A549 (cell line): ENCODE measurements around the gene FKBP8. TPM values are rescaled to one million over a fixed set of nuclear protein-coding genes. Genes with fewer than 3 reads are reported as not detected.

ENCODE experiments used
- ATAC-seq, 2 experiments: fragments of 200-7000 bp in 1 of 2; fragments of >200 bp in 1 of 2; cut with Nextera tagmentation in 1 of 2; cut with Tn5 transposase in 1 of 2; 3 replicates each; pipeline versions ENCODE4 v1.8.0 to v1.9.1; 2018 to 2020; ENCODE audit warnings: mild to moderate bottlenecking in 1 of 2, moderate library complexity in 1 of 2
- CTCF ChIA-PET: fragments of 300-600 bp; sonication (Branson Sonifier 250); formaldehyde crosslinking; extraction: SDS; loops from one replicate; lab custom pipeline; 2021; ENCODE audit warnings: antibody characterized with exemption, inconsistent platforms; lab: Yijun Ruan, JAX
- POLR2A ChIA-PET: fragments of 350-600 bp; formaldehyde crosslinking; extraction: SDS; loops from one replicate; lab custom pipeline; 2021; ENCODE audit warnings: antibody characterized with exemption, inconsistent platforms; lab: Yijun Ruan, JAX
- DNase-seq, 2 experiments: peaks; one replicate each; pipeline versions ENCODE4 v3.0.0 to v3.0.0-alpha.2; 2011 to 2016; ENCODE audit warnings: low read depth in 1 of 2, low spot score in 1 of 2
- FAIRE-seq: peaks from 2 replicates; lab custom pipeline; 2011; peaks lifted over from hg19 to GRCh38; lab: Jason Lieb, UNC
- H3K27ac ChIP-seq, 2 experiments: fragments of >200 bp; sonication (Bioruptor Twin); formaldehyde crosslinking; 3 replicates each; pipeline ENCODE4 v1.5.1; 2016 to 2017
- H3K4me1 ChIP-seq: fragments of >200 bp; sonication (Bioruptor Twin); formaldehyde crosslinking; 3 replicates; pipeline ENCODE4 v1.6.1; 2016
- H3K4me2 ChIP-seq: fragments of >200 bp; sonication (Bioruptor Twin); formaldehyde crosslinking; 3 replicates; pipeline ENCODE4 v1.6.1; 2016
- H3K4me3 ChIP-seq: fragments of >200 bp; sonication (Bioruptor Twin); formaldehyde crosslinking; 3 replicates; pipeline ENCODE4 v1.5.1; 2016
- H3K9me3 ChIP-seq: fragments of >200 bp; sonication (Bioruptor Twin); formaldehyde crosslinking; 3 replicates; pipeline ENCODE4 v1.6.1; 2016
- EHMT2 ChIP-seq: fragments of 200-600 bp; sonication (generic); IDR thresholded peaks from 2 replicates; pipeline ENCODE4 v1.6.1; 2016; ENCODE audit warnings: antibody characterized with exemption, low read depth, mild to moderate bottlenecking, moderate library complexity
- ELK1 ChIP-seq: fragments of 150-350 bp; IDR thresholded peaks from 2 replicates; pipeline ENCODE4 v1.6.1; 2014; ENCODE audit warnings: low read depth, mild to moderate bottlenecking, low read length
- ESRRA ChIP-seq: fragments of 150-350 bp; IDR thresholded peaks from 2 replicates; pipeline ENCODE4 v1.6.1; 2014; ENCODE audit warnings: mild to moderate bottlenecking, low read length, borderline replicate concordance
- FOSB ChIP-seq: fragments of 250-450 bp; sonication (Bioruptor Pico); IDR thresholded peaks from 2 replicates; pipeline ENCODE4 v1.5.0; 2020; ENCODE audit warnings: mild to moderate bottlenecking, moderate library complexity
- HEYL ChIP-seq: fragments of 250-450 bp; sonication (Bioruptor Pico); IDR thresholded peaks from 2 replicates; pipeline ENCODE4 v1.8.0; 2021; ENCODE audit warnings: mild to moderate bottlenecking, moderate library complexity
- HOXA7 ChIP-seq: fragments of 250-450 bp; sonication (Bioruptor Pico); IDR thresholded peaks from 2 replicates; pipeline ENCODE4 v1.5.0; 2020; ENCODE audit warnings: mild to moderate bottlenecking, moderate library complexity
- MAX ChIP-seq: IDR thresholded peaks from 2 replicates; pipeline ENCODE4 v1.6.1; 2012
- MAZ ChIP-seq: fragments of 150-350 bp; IDR thresholded peaks from 2 replicates; pipeline ENCODE4 v1.6.1; 2014; ENCODE audit warnings: antibody characterized with exemption, low read depth, low read length, borderline replicate concordance
- PHF8 ChIP-seq: fragments of 200-600 bp; sonication (generic); IDR thresholded peaks from 2 replicates; pipeline ENCODE4 v1.6.1; 2016; ENCODE audit warnings: low read depth, mild to moderate bottlenecking, antibody characterized with exemption, moderate library complexity, borderline replicate concordance
- RAD21 ChIP-seq, 2 experiments: fragments of >200 bp in 1 of 2; sonication (Bioruptor Twin) in 1 of 2; formaldehyde crosslinking in 1 of 2; IDR thresholded peaks in 1 of 2; conservative IDR thresholded peaks in 1 of 2; 2 replicates in 1 of 2; 3 replicates in 1 of 2; pipeline ENCODE4 v1.6.1; 2012 to 2018; ENCODE audit warnings: inconsistent platforms in 1 of 2
- RARB ChIP-seq: fragments of 250-450 bp; sonication (Bioruptor Pico); IDR thresholded peaks from 2 replicates; pipeline ENCODE4 v1.8.0; 2021; ENCODE audit warnings: mild to moderate bottlenecking, moderate library complexity
- REST ChIP-seq: fragments of 200-600 bp; sonication (generic); IDR thresholded peaks from 2 replicates; pipeline ENCODE4 v1.6.1; 2016; ENCODE audit warnings: antibody characterized with exemption, mild to moderate bottlenecking, moderate library complexity
- RFX5 ChIP-seq: fragments of 450-650 bp; IDR thresholded peaks from 2 replicates; pipeline ENCODE4 v1.7.1; 2014; ENCODE audit warnings: antibody characterized with exemption, mild to moderate bottlenecking, moderate library complexity
- TFCP2L1 ChIP-seq: fragments of 250-450 bp; sonication (Bioruptor Pico); IDR thresholded peaks from 2 replicates; pipeline ENCODE4 v1.5.0; 2021; ENCODE audit warnings: mild to moderate bottlenecking
- ZFP36 ChIP-seq: fragments of 450-650 bp; IDR thresholded peaks from 2 replicates; pipeline ENCODE4 v1.6.1; 2014; ENCODE audit warnings: borderline replicate concordance; ENCODE audit not compliant: partially characterized antibody
- ZSCAN20 ChIP-seq: fragments of 250-450 bp; sonication (Bioruptor Pico); IDR thresholded peaks from 2 replicates; pipeline ENCODE4 v1.8.0; 2022; ENCODE audit warnings: mild to moderate bottlenecking, moderate library complexity
- WGBS: methylation state at CpG from one replicate; pipeline ENCODE4 v1.1.6; 2017; ENCODE audit errors: missing lambda C conversion rate; 5-methylcytosine and 5-hydroxymethylcytosine counted together
- polyA plus RNA-seq, 4 experiments: library from polyadenylated mRNA; depleted of rRNA in 3 of 4; stranded (reverse); fragments of >200 nt; fragmentation: RNase III in 1 of 4; extraction: RNeasy Plus Mini Kit Qiagen cat#74134 plus additional on column Dnase treatment in 1 of 4; gene quantifications; 2 replicates in 3 of 4; 3 replicates in 1 of 4; pipeline ENCODE4 v1.2.3, GENCODE V29; 2011 to 2017

Gene FKBP8
- polyA plus RNA-seq, 2 of the 4 experiments (the other 2 are of a cell fraction): 56.1 to 123 TPM

GRCh38 chr19:18543814-18544475 is 572 bp upstream of the FKBP8 start:
- peak; percentile 66 to 79 for DNase-seq
- no peaks in the 10 kb centered on the region for H3K9me3 ChIP-seq
- FAIRE-seq: no peak
- ChIA-PET POLR2A (interaction anchor here (0.6 to 1.9 kb wide), 3 partner anchors 13 to 24 kb away, joined by 5 to 12 read pairs (median 7); partner anchors contain the start of gene KXD1), CTCF (interaction anchor here (0.5 to 1.9 kb wide), 8 partner anchors 10 to 328 kb away, joined by 3 to 7 read pairs (median 4); partner anchors contain the start of gene REX1BD)
- H3K4me3 ChIP-seq: peak overlapping the region; percentile 81
- ATAC-seq: peak; percentile 87 to 89
- peak overlapping the region; percentile 96 for H3K4me2 ChIP-seq
- 4% methylated on average over 8 of the region's 12 CpGs for WGBS
- H3K27ac ChIP-seq: peak overlapping the region; percentile 97 to 100
- TF ChIP-seq RAD21 (conservative IDR thresholded peaks at IDR 0.05 in 1 of 2, IDR thresholded peaks at IDR 0.05 in 1 of 2) (peak; percentile 36 to 48; a peak in 4 of 5 replicates), ZSCAN20 (CRISPR knock-in tag) (no peak), RARB (no peak), ZFP36 (no peak), FOSB (CRISPR knock-in tag) (no peak)
- TF ChIP-seq, all 56 proteins: peak for 1
- H3K4me1 ChIP-seq: peaks cover 11% of the 10 kb centered on the region; the same call in 1 of the 3 replicates

DNA sequence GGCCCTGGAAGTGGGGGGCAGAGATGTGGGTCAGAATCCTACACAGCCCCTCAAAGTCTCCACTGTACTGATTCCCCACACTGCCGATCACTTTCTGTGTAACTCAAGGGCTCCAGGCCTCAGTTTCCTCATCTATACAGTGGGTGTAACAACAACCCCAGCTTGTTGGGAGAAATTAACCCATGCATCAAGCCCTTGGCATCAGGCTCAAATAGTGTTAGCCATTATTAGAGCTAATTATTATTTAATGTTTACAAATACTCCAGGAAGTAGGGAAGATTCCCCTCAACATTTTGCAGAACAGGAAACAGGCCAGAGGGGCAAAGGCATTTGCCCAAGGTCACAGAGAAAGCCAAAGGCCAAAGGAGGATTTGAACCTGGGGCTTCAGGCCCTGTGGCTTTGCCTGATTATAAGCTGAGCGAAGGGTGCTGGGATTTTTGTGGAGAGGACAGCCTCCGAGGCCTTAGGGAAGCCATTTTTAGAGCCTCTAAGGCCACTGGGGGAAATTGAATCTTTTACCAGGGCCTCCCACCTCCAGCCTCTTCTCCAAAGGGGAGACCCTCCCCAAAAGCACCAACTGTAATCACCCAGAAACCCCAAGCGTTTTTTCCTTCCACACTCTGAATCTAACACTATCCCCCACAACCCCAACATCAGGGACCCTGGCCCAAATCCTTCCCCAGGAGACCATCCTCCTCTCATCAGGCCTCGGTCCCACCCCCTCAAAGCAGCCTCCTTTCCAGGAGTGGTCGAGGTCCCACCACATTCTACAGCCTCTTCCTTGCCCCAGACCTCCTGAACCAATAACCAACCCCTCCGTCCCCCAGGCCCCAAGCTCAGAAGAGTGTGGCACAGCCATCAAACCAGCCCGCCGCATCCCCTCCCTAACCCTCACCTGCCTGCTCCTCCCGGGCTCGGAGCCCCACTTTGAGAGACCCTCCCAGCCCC is 1.1 kb downstream of the FKBP8 start:
- H3K9me3 ChIP-seq: no peaks in the 10 kb centered on the region
- TF ChIP-seq RARB (no peak), FOSB (CRISPR knock-in tag) (no peak), REST (no peak), RFX5 (no peak), ESRRA (no peak), PHF8 (no peak), TFCP2L1 (CRISPR knock-in tag) (no peak), HEYL (CRISPR knock-in tag) (no peak), ZSCAN20 (CRISPR knock-in tag) (no peak), HOXA7 (no peak), MAX (no peak), MAZ (no peak), EHMT2 (no peak), ELK1 (no peak)
- H3K27ac ChIP-seq: peak overlapping the region; percentile 97 to 100
- ATAC-seq: no peak
- H3K4me3 ChIP-seq: peak overlapping the region; percentile 81
- ChIA-PET CTCF (interaction anchor here (1.4 kb wide), 1 partner anchor 92 kb away, joined by 4 read pairs; no protein-coding TSS in a partner anchor), POLR2A (no interaction called here)
- FAIRE-seq: no peak
- WGBS: 42% methylated on average over 6 of the region's 11 CpGs
- H3K4me2 ChIP-seq: peak overlapping the region; percentile 96
- no peak for DNase-seq
- H3K4me1 ChIP-seq: peaks cover 11% of the 10 kb centered on the region; the same call in 1 of the 3 replicates
